H9 (cell line): Measurements from ENCODE around the gene ALDH1L1. TPM values are rescaled to one million over a fixed set of nuclear protein-coding genes. Genes with fewer than 3 reads are reported as not detected.

Experiments
- DNase-seq: peaks from one replicate; pipeline ENCODE4 v3.0.0-alpha.2; 2017
- H2AFZ ChIP-seq: one replicate; pipeline ENCODE4 v1.6.1; 2013; ENCODE audit warnings: mild to moderate bottlenecking, low read length, control low read depth, moderate library complexity
- H2AK5ac ChIP-seq: 2 replicates; pipeline ENCODE4 v1.6.1; 2013; ENCODE audit warnings: low read length, control low read depth, mixed read lengths; ENCODE audit not compliant: insufficient read length
- H2BK120ac ChIP-seq: one replicate; pipeline ENCODE4 v1.6.1; 2013; ENCODE audit warnings: low read depth, mild to moderate bottlenecking, low read length, control low read depth, inconsistent platforms; ENCODE audit not compliant: poor library complexity, severe bottlenecking
- H2BK12ac ChIP-seq: 2 replicates; pipeline ENCODE4 v1.6.1; 2013; ENCODE audit warnings: low read length, control low read depth, mixed read lengths, low read depth; ENCODE audit not compliant: insufficient read length
- H2BK15ac ChIP-seq: 2 replicates; pipeline ENCODE4 v1.6.1; 2013; ENCODE audit warnings: low read depth, low read length, control low read depth
- H2BK20ac ChIP-seq: one replicate; pipeline ENCODE4 v1.6.1; 2013; ENCODE audit warnings: low read depth, mild to moderate bottlenecking, low read length, control low read depth, inconsistent platforms; ENCODE audit not compliant: poor library complexity, severe bottlenecking
- H2BK5ac ChIP-seq: 2 replicates; pipeline ENCODE4 v1.6.1; 2013; ENCODE audit warnings: low read length, control low read depth, mixed read lengths; ENCODE audit not compliant: insufficient read length
- H3K14ac ChIP-seq: 2 replicates; pipeline ENCODE4 v1.6.1; 2013; ENCODE audit warnings: low read length, control low read depth; ENCODE audit not compliant: insufficient read depth
- H3K18ac ChIP-seq: 2 replicates; pipeline ENCODE4 v1.6.1; 2013; ENCODE audit warnings: low read depth, mild to moderate bottlenecking, mixed read lengths, low read length, control low read depth; ENCODE audit not compliant: insufficient read length
- H3K23ac ChIP-seq: 2 replicates; pipeline ENCODE4 v1.6.1; 2013; ENCODE audit warnings: low read length, control low read depth, mixed read lengths, low read depth; ENCODE audit not compliant: insufficient read length
- H3K23me2 ChIP-seq: 2 replicates; pipeline ENCODE4 v1.6.1; 2013; ENCODE audit warnings: low read depth, mild to moderate bottlenecking, mixed read lengths, low read length, control low read depth; ENCODE audit not compliant: insufficient read length, poor library complexity, severe bottlenecking
- H3K27ac ChIP-seq: 2 replicates; pipeline ENCODE4 v1.5.1; 2013; ENCODE audit warnings: low read length, control low read depth, mixed read lengths, low read depth; ENCODE audit not compliant: insufficient read length
- H3K27me3 ChIP-seq: 2 replicates; pipeline ENCODE4 v1.6.1; 2013; ENCODE audit warnings: low read length, control low read depth, inconsistent platforms; ENCODE audit not compliant: insufficient read depth
- H3K4ac ChIP-seq: 2 replicates; pipeline ENCODE4 v1.6.1; 2013; ENCODE audit warnings: low read depth, mild to moderate bottlenecking, control low read depth, inconsistent platforms, low read length, moderate library complexity
- H3K4me1 ChIP-seq: 2 replicates; pipeline ENCODE4 v1.6.1; 2013; ENCODE audit warnings: low read length, control low read depth, inconsistent platforms; ENCODE audit not compliant: insufficient read depth
- H3K4me2 ChIP-seq: 2 replicates; pipeline ENCODE4 v1.6.1; 2013; ENCODE audit warnings: low read length, control low read depth, mixed read lengths; ENCODE audit not compliant: insufficient read length, insufficient read depth
- H3K56ac ChIP-seq: 2 replicates; pipeline ENCODE4 v1.6.1; 2013; ENCODE audit warnings: low read depth, mild to moderate bottlenecking, mixed read lengths, low read length, control low read depth; ENCODE audit not compliant: insufficient read length
- H3K79me1 ChIP-seq: 2 replicates; pipeline ENCODE4 v1.6.1; 2013; ENCODE audit warnings: low read depth, mild to moderate bottlenecking, moderate library complexity, low read length, control low read depth, inconsistent platforms; ENCODE audit not compliant: insufficient read depth, poor library complexity, severe bottlenecking
- H3K79me2 ChIP-seq: 2 replicates; pipeline ENCODE4 v1.6.1; 2013; ENCODE audit warnings: low read length, control low read depth, inconsistent platforms; ENCODE audit not compliant: insufficient read depth
- H3K9ac ChIP-seq: 2 replicates; pipeline ENCODE4 v1.6.1; 2013; ENCODE audit warnings: low read length, control low read depth, mixed read lengths; ENCODE audit not compliant: insufficient read length; ENCODE audit errors: extremely low read depth
- H3K9me3 ChIP-seq: one replicate; pipeline ENCODE4 v1.6.1; 2013; ENCODE audit warnings: low read depth, low read length, inconsistent platforms; ENCODE audit not compliant: control insufficient read depth
- H3T11ph ChIP-seq: one replicate; pipeline ENCODE4 v1.6.1; 2013; ENCODE audit warnings: mild to moderate bottlenecking, low read length, control low read depth, inconsistent platforms
- H4K20me1 ChIP-seq: one replicate; pipeline ENCODE4 v1.6.1; 2013; ENCODE audit not compliant: control insufficient read depth, insufficient read length, insufficient read depth
- H4K5ac ChIP-seq: 2 replicates; pipeline ENCODE4 v1.6.1; 2013; ENCODE audit warnings: low read depth, mild to moderate bottlenecking, mixed read lengths, low read length, control low read depth; ENCODE audit not compliant: insufficient read length
- H4K8ac ChIP-seq: replicated peaks from 2 replicates; pipeline ENCODE4 v1.6.1; 2013; ENCODE audit warnings: low read length, control low read depth, mixed read lengths, low read depth; ENCODE audit not compliant: insufficient read length
- H4K91ac ChIP-seq: 2 replicates; pipeline ENCODE4 v1.6.1; 2013; ENCODE audit warnings: low read depth, mild to moderate bottlenecking, moderate library complexity, mixed read lengths, low read length, control low read depth; ENCODE audit not compliant: insufficient read length
- H3K27ac Mint-ChIP-seq, 3 experiments: 2 replicates in 2 of 3; 3 replicates in 1 of 3; pipeline ENCODE4 v1.8.0; 2020 to 2021; ENCODE audit warnings: mixed read lengths in 3 of 3, mild to moderate bottlenecking in 1 of 3, moderate library complexity in 1 of 3
- H3K27me3 Mint-ChIP-seq: 2 replicates; pipeline ENCODE4 v1.8.0; 2021; ENCODE audit warnings: low read depth, mild to moderate bottlenecking, moderate library complexity, mixed read lengths
- H3K36me3 Mint-ChIP-seq, 3 experiments: 2 replicates in 2 of 3; 3 replicates in 1 of 3; pipeline ENCODE4 v1.8.0; 2020 to 2021; ENCODE audit warnings: low read depth in 3 of 3, mixed read lengths in 3 of 3; ENCODE audit not compliant: insufficient read depth in 1 of 3
- H3K4me1 Mint-ChIP-seq, 2 experiments: 2 replicates each; pipeline ENCODE4 v1.8.0; 2020; ENCODE audit warnings: mixed read lengths in 2 of 2
- H3K4me3 Mint-ChIP-seq, 2 experiments: 2 replicates in 1 of 2; 3 replicates in 1 of 2; pipeline ENCODE4 v1.8.0; 2020 to 2021; ENCODE audit warnings: mild to moderate bottlenecking in 2 of 2, mixed read lengths in 2 of 2, moderate library complexity in 1 of 2
- H3K9me3 Mint-ChIP-seq, 2 experiments: 2 replicates in 1 of 2; 3 replicates in 1 of 2; pipeline ENCODE4 v1.8.0; 2020; ENCODE audit warnings: mild to moderate bottlenecking in 2 of 2, mixed read lengths in 2 of 2, moderate library complexity in 1 of 2
- CTCF ChIP-seq: fragments of 200-600 bp; sonication (generic); conservative IDR thresholded peaks from 3 replicates; pipeline ENCODE4 v1.8.0; 2021; ENCODE audit warnings: antibody characterized with exemption, mild to moderate bottlenecking
- whole genome bisulfite sequencing: extraction: QIAGEN DNeasy Blood & Tissue Kit; methylation state at CpG from one replicate; pipeline ENCODE4 v1.1.7; 2013; ENCODE audit warnings: missing lambda C conversion rate, low lambda C conversion rate, mixed read lengths; ENCODE audit not compliant: insufficient read length; ENCODE audit errors: extremely low coverage; 5-methylcytosine and 5-hydroxymethylcytosine counted together
- total RNA-seq: library from RNA; stranded (reverse); gene quantifications from 2 replicates; pipeline ENCODE4 v1.2.1, GENCODE V29; 2021

The ALDH1L1 gene
- total RNA-seq, 1 experiment from 2014 or later = 0.90 TPM

- no peak overlapping the region for H3K56ac ChIP-seq
- peaks cover 0 to 3% (median 0%) of the 10 kb centered on the region in 3 experiments; a peak in 2 of 7 replicates for H3K36me3 Mint-ChIP-seq
- H2BK20ac ChIP-seq = no peak overlapping the region
- no peak overlapping the region for H3K18ac ChIP-seq
- H3K9me3 Mint-ChIP-seq = peaks cover 2 to 3% of the 10 kb centered on the region in 2 experiments; a peak in 3 of 5 replicates
- no peak overlapping the region for H3K4me2 ChIP-seq
- no peak overlapping the region for H4K8ac ChIP-seq
- H2AFZ ChIP-seq = no peak overlapping the region
- H4K20me1 ChIP-seq = no peaks in the 10 kb centered on the region
- H2AK5ac ChIP-seq = no peak overlapping the region
- H3K23me2 ChIP-seq = peaks cover 8% of the 10 kb centered on the region
- H3K9me3 ChIP-seq = no peaks in the 10 kb centered on the region
- H3K27me3 ChIP-seq = no peaks in the 10 kb centered on the region; the same call in 1 of the 2 replicates
- H2BK5ac ChIP-seq = no peak overlapping the region
- H3K79me2 ChIP-seq = no peaks in the 10 kb centered on the region
- no peak overlapping the region for H3K27ac ChIP-seq
- H2BK120ac ChIP-seq = no peak overlapping the region
- H3K27ac Mint-ChIP-seq = no peak overlapping the region
- H3K14ac ChIP-seq = no peak overlapping the region
- no peak overlapping the region for H2BK15ac ChIP-seq
- DNase-seq = no peak
- H2BK12ac ChIP-seq = no peak overlapping the region
- TF ChIP-seq CTCF = no peak
- no peaks in the 10 kb centered on the region for H3K79me1 ChIP-seq
- H3K4me3 Mint-ChIP-seq = no peak overlapping the region
- H3T11ph ChIP-seq = no peak overlapping the region
- no peak overlapping the region for H3K23ac ChIP-seq
- no peaks in the 10 kb centered on the region; the same call in 1 of the 2 replicates for H3K4me1 ChIP-seq
- H4K5ac ChIP-seq = no peak overlapping the region
- peaks cover 67% of the 10 kb centered on the region for H3K27me3 Mint-ChIP-seq
- no peak overlapping the region for H3K9ac ChIP-seq
- WGBS = no CpG with 5 or more reads among the region's 6 CpGs
- H3K4ac ChIP-seq = no peak overlapping the region
- no peak overlapping the region for H4K91ac ChIP-seq
- H3K4me1 Mint-ChIP-seq = peaks cover 17 to 18% of the 10 kb centered on the region in 2 experiments
These were observed 30.2 kb upstream of the ALDH1L1 start for GRCh38 chr3:126210606-126211005.
